Endometrial microvascular endothelial cells (primary cell): ENCODE results near the gene RPL13. TPM values are rescaled to one million over a fixed set of nuclear protein-coding genes. Genes with fewer than 3 reads are reported as not detected.

Experiments
- in situ Hi-C: cut with HindIII; loops from 2 replicates; pipeline ENCODE4 v1.10.0; 2017; ENCODE audit warnings: low sequenced_read_pairs, low pct_unique_long_range_greater_than_20kb; ENCODE audit errors: inconsistent ontology term
- total RNA-seq: library from RNA; depleted of rRNA; stranded (reverse); fragments of >200 nt; gene quantifications from one replicate; pipeline ENCODE4 v1.2.3, GENCODE V29; 2015; ENCODE audit errors: inconsistent ontology term

RPL13 gene
- total RNA-seq, 1 donor from 2014 or later: 4,119 TPM

- in situ Hi-C loops: no loop called here
These were observed 16.4 kb upstream of the RPL13 start for GRCh38 chr16:89544113-89544512.

- in situ Hi-C loops: no loop called here
These were observed 15.8 kb upstream of the RPL13 start for GRCh38 chr16:89544713-89545043.

- in situ Hi-C loops: no loop called here
These were observed 15.2 kb upstream of the RPL13 start for GRCh38 chr16:89545044-89545830.

GRCh38 chr16:89545831-89546574 is 14.5 kb upstream of the RPL13 start:
- in situ Hi-C loops: no loop called here

- in situ Hi-C loops: no loop called here
These were observed 13.7 kb upstream of the RPL13 start for GRCh38 chr16:89546781-89547180.

GRCh38 chr16:89547291-89547690 is 13.2 kb upstream of the RPL13 start:
- in situ Hi-C loops: no loop called here

- in situ Hi-C loops: no loop called here
These were observed 12.6 kb upstream of the RPL13 start for GRCh38 chr16:89547860-89548259.

GRCh38 chr16:89548344-89549006 is 12.0 kb upstream of the RPL13 start:
- in situ Hi-C loops: no loop called here

GRCh38 chr16:89549007-89549700 is 11.3 kb upstream of the RPL13 start:
- in situ Hi-C loops: no loop called here

- in situ Hi-C loops: no loop called here
These were observed 10.0 kb upstream of the RPL13 start for GRCh38 chr16:89550421-89551007.

GRCh38 chr16:89552329-89552728 is 8.2 kb upstream of the RPL13 start:
- in situ Hi-C loops: no loop called here

GRCh38 chr16:89552913-89553312 is 7.6 kb upstream of the RPL13 start:
- in situ Hi-C loops: no loop called here

GRCh38 chr16:89553733-89554132 is 6.7 kb upstream of the RPL13 start:
- in situ Hi-C loops: no loop called here

GRCh38 chr16:89554343-89554742 is 6.1 kb upstream of the RPL13 start:
- in situ Hi-C loops: no loop called here

- in situ Hi-C loops: no loop called here
These were observed 5.2 kb upstream of the RPL13 start for GRCh38 chr16:89555265-89555664.

GRCh38 chr16:89555780-89556179 is 4.7 kb upstream of the RPL13 start:
- in situ Hi-C loops: no loop called here

GRCh38 chr16:89556750-89557689 is 3.5 kb upstream of the RPL13 start:
- in situ Hi-C loops: no loop called here
